Dendritic cell treated with granulocyte-macrophage colony-stimulating factor and Interleukin-4, amounts not matched to agents 40 ng/mL and 50 ng/mL, for 4 days (primary cell): ENCODE results near the gene RSPRY1.
"Not testable (repeated sequence)": the region's sequence is repeated elsewhere in the genome, so short reads cannot be mapped to it uniquely, and the experiment has no call there.

Experiments
- H3K27ac Mint-ChIP-seq: one replicate; pipeline ENCODE4 v1.8.0; 2022; ENCODE audit warnings: mild to moderate bottlenecking, mixed read lengths
- H3K27me3 Mint-ChIP-seq: one replicate; pipeline ENCODE4 v1.8.0; 2022; ENCODE audit warnings: mild to moderate bottlenecking, mixed read lengths
- H3K36me3 Mint-ChIP-seq: one replicate; pipeline ENCODE4 v1.8.0; 2022; ENCODE audit warnings: low read depth, mixed read lengths
- H3K4me1 Mint-ChIP-seq: one replicate; pipeline ENCODE4 v1.8.0; 2022; ENCODE audit warnings: low read depth, mixed read lengths
- H3K4me3 Mint-ChIP-seq: one replicate; pipeline ENCODE4 v1.8.0; 2022; ENCODE audit warnings: mild to moderate bottlenecking, moderate library complexity, mixed read lengths
- H3K9me3 Mint-ChIP-seq: one replicate; pipeline ENCODE4 v1.8.0; 2022; ENCODE audit warnings: mixed read lengths
- intact Hi-C: fragments of 100-400 bp; cut with micrococcal nuclease; formaldehyde crosslinking; loops from one replicate; pipeline ENCODE4 v1.15.0; 2022

The RSPRY1 gene

GRCh38 chr16:57186872-57187854 lies 1.0 kb downstream of the RSPRY1 start:
- Mint-ChIP-seq H3K4me1 (peaks cover 50% of the 10 kb centered on the region), H3K36me3 (peaks cover 34% of the 10 kb centered on the region), H3K27me3 (no peaks in the 10 kb centered on the region), H3K4me3 (peak overlapping the region; percentile 93), H3K9me3 (no peaks in the 10 kb centered on the region), H3K27ac (peak overlapping the region; percentile 93)
- intact Hi-C loops, result loop anchor here (1.0 kb wide), 1 partner anchor 58 kb away; the partner anchor contains the start of gene ARL2BP

DNA sequence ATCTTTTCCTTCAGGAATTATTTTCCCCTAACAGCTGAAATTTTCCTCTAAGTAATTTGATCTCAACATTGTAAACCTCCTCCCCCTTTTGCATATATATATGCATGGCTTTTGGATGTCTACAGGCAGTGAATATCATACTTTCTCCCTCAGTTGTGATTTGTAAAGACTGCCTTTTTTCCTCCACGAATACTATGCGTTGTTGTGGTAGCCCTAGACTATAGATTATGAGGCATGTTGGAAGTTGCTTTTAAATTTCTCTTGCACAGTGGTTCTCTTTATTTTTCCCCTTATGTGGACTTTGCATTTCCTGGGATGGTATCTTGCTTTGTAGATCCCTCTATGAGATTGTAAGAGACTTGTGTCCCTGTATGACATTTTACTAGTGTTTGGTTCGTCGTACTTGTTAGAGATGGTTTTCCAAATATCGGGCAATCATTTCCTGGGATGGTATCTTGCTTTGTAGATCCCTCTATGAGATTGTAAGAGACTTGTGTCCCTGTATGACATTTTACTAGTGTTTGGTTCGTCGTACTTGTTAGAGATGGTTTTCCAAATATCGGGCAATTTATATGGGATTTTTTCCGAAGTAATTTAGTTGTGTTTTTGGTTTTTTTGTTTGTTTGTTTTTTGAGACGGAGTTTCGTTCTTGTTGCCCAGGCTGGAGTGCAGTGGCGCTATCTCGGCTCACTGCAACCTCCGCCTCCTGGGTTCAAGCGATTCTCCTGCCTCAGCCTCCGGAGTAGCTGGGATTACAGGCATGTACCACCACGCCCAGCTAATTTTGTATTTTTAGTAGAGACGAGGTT lies 2.0 kb downstream of the RSPRY1 start:
- H3K9me3 Mint-ChIP-seq, H3K27ac Mint-ChIP-seq, H3K4me3 Mint-ChIP-seq, intact Hi-C loops, H3K27me3 Mint-ChIP-seq: not testable (repeated sequence)
- Mint-ChIP-seq H3K4me1 (peaks cover 50% of the 10 kb centered on the region), H3K36me3 (peaks cover 34% of the 10 kb centered on the region)

DNA sequence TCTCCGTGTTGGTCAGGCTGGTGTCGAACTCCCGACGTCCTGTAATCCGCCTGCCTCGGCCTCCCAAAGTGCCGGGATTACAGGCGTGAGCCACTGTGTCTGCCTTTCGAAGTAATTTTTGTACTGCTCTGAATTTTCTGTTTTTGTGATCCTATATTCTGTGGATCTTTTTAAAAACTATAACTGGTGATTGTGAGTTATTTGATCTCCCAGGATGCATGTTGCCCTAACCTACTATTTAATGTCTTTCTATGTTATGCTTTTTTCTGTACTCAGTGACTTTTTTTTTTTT lies 2.5 kb downstream of the RSPRY1 start:
- no peak overlapping the region for H3K27ac Mint-ChIP-seq
- H3K27me3 Mint-ChIP-seq, result no peaks in the 10 kb centered on the region
- H3K4me3 Mint-ChIP-seq, result no peak overlapping the region
- intact Hi-C loops, result no loop called here
- no peaks in the 10 kb centered on the region for H3K9me3 Mint-ChIP-seq
- H3K4me1 Mint-ChIP-seq, result peaks cover 48% of the 10 kb centered on the region
- peaks cover 37% of the 10 kb centered on the region for H3K36me3 Mint-ChIP-seq

- H3K4me3 Mint-ChIP-seq, intact Hi-C loops, H3K27me3 Mint-ChIP-seq, H3K9me3 Mint-ChIP-seq, H3K27ac Mint-ChIP-seq: not testable (repeated sequence)
- H3K36me3 Mint-ChIP-seq, result peaks cover 37% of the 10 kb centered on the region
- H3K4me1 Mint-ChIP-seq, result peaks cover 40% of the 10 kb centered on the region
These were observed 3.4 kb downstream of the RSPRY1 start for GRCh38 chr16:57189527-57189926.

GRCh38 chr16:57190136-57190535 lies 4.0 kb downstream of the RSPRY1 start:
- Mint-ChIP-seq H3K9me3 (no peaks in the 10 kb centered on the region), H3K27ac (no peak overlapping the region), H3K4me3 (no peak overlapping the region), H3K27me3 (no peaks in the 10 kb centered on the region), H3K36me3 (peaks cover 35% of the 10 kb centered on the region), H3K4me1 (peaks cover 34% of the 10 kb centered on the region)
- intact Hi-C loops, result no loop called here

DNA sequence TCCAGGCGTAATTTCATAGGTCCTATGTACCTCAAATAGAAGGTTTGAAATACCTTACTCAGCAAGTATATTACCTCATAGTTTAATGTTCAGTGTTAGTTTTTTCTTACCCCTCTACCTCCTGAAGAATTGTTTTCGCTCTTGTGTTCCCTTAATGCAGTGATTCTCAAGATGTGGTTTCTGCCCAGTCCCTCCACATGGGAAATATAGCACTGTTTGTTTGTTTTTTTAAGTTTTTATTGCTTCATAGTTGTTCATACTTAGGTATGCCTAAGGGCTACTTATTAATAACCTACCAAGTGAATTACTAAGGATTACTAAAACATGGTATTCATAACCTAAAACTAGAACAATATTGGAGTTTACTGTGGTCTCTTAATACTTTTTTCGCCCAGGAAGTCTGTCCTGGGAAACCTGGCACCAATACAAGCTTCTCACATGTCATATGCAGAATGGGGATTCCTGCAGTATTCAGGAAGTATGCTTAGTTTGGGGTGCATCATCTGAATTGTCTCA lies 5.0 kb downstream of the RSPRY1 start:
- intact Hi-C loops, result no loop called here
- no peak overlapping the region for H3K4me3 Mint-ChIP-seq
- no peak overlapping the region for H3K27ac Mint-ChIP-seq
- no peaks in the 10 kb centered on the region for H3K9me3 Mint-ChIP-seq
- H3K4me1 Mint-ChIP-seq, result peaks cover 31% of the 10 kb centered on the region
- H3K36me3 Mint-ChIP-seq, result peaks cover 31% of the 10 kb centered on the region
- no peaks in the 10 kb centered on the region for H3K27me3 Mint-ChIP-seq

- intact Hi-C loops, result no loop called here
- Mint-ChIP-seq H3K4me1 (peaks cover 25% of the 10 kb centered on the region), H3K4me3 (no peak overlapping the region), H3K27ac (no peak overlapping the region), H3K27me3 (no peaks in the 10 kb centered on the region), H3K9me3 (no peaks in the 10 kb centered on the region), H3K36me3 (peaks cover 22% of the 10 kb centered on the region)
These were observed 6.0 kb downstream of the RSPRY1 start for GRCh38 chr16:57192146-57192545.

DNA sequence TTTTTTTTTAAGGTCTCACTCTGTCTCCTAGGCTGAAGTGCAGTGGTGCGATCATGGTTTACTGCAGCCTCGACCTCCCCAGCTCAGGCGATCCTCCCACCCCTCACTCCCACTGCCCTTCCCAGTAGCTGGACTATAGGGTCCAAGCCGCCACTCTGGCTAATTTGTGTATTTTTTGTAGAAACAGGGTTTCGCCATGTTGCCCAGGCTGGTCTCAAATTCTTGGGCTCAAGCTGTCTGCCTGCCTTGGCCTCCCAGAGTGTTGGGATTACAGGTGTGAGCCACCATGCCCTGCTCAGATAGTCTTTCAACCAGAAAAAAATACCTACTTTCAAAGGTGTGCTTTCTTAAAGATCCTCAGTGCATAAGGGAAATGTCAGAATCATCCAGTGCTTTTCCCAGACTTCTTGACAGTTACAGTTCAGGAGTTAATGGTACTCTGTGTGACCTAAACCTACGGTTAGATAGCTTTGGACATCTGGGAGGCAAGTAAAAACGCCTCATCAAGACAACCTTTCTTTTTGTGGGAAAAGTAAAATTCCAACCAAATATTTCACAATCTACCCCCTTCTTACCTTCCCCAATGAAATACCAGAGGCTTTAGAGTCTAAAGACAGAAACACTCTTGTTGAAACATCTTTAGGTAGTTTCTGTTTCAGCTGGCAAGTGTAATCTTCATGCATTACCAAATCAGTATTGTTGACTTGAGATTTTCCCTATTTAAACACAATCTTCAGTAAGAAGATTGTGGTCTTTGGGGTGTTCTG lies 6.8 kb downstream of the RSPRY1 start:
- no peak overlapping the region for H3K4me3 Mint-ChIP-seq
- intact Hi-C loops, result no loop called here
- no peak overlapping the region for H3K27ac Mint-ChIP-seq
- peaks cover 21% of the 10 kb centered on the region for H3K36me3 Mint-ChIP-seq
- no peaks in the 10 kb centered on the region for H3K9me3 Mint-ChIP-seq
- peaks cover 17% of the 10 kb centered on the region for H3K4me1 Mint-ChIP-seq
- H3K27me3 Mint-ChIP-seq, result no peaks in the 10 kb centered on the region

GRCh38 chr16:57194512-57194911 lies 8.4 kb downstream of the RSPRY1 start:
- Mint-ChIP-seq H3K27ac (no peak overlapping the region), H3K36me3 (peaks cover 27% of the 10 kb centered on the region), H3K4me3 (no peak overlapping the region), H3K4me1 (peaks cover 12% of the 10 kb centered on the region), H3K27me3 (no peaks in the 10 kb centered on the region), H3K9me3 (no peaks in the 10 kb centered on the region)
- intact Hi-C loops, result no loop called here

GRCh38 chr16:57196286-57196685 lies 10.2 kb downstream of the RSPRY1 start:
- intact Hi-C loops, result no loop called here
- Mint-ChIP-seq H3K4me3 (no peak overlapping the region), H3K27me3 (no peaks in the 10 kb centered on the region), H3K9me3 (no peaks in the 10 kb centered on the region), H3K27ac (no peak overlapping the region), H3K36me3 (peaks cover 21% of the 10 kb centered on the region), H3K4me1 (peaks cover 7% of the 10 kb centered on the region)

- no peak overlapping the region for H3K27ac Mint-ChIP-seq
- H3K4me3 Mint-ChIP-seq, result no peak overlapping the region
- no peaks in the 10 kb centered on the region for H3K9me3 Mint-ChIP-seq
- peaks cover 25% of the 10 kb centered on the region for H3K36me3 Mint-ChIP-seq
- H3K27me3 Mint-ChIP-seq, result no peaks in the 10 kb centered on the region
- intact Hi-C loops, result no loop called here
- H3K4me1 Mint-ChIP-seq, result peaks cover 6% of the 10 kb centered on the region
These were observed 10.6 kb downstream of the RSPRY1 start for GRCh38 chr16:57196753-57197152.

DNA sequence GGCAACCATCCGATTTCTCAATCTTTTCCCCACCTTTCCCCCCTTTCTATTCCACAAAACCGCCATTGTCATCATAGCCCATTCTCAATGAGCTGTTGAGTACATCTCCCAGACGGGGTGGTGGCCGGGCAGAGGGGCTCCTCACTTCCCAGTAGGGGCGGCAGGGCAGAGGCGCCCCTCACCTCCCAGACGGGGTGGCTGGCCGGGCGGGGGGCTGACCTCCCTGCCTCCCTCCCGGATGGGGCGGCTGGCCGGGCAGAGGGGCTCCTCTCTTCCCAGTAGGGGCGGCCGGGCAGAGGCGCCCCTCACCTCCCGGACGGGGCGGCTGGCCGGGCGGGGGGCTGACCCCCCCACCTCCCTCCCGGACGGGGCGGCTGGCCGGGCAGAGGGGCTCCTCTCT lies 14.2 kb downstream of the RSPRY1 start:
- H3K27me3 Mint-ChIP-seq, intact Hi-C loops, H3K27ac Mint-ChIP-seq, H3K4me3 Mint-ChIP-seq, H3K9me3 Mint-ChIP-seq, H3K4me1 Mint-ChIP-seq: not testable (repeated sequence)
- peaks cover 30% of the 10 kb centered on the region for H3K36me3 Mint-ChIP-seq

GRCh38 chr16:57200926-57201325 lies 14.8 kb downstream of the RSPRY1 start:
- H3K27ac Mint-ChIP-seq, H3K4me1 Mint-ChIP-seq, H3K4me3 Mint-ChIP-seq, H3K27me3 Mint-ChIP-seq, H3K9me3 Mint-ChIP-seq, intact Hi-C loops: not testable (repeated sequence)
- H3K36me3 Mint-ChIP-seq, result peaks cover 33% of the 10 kb centered on the region
